Aortic smooth muscle cell (primary cell): ENCODE data around the gene ECD. TPM values are rescaled to one million over a fixed set of nuclear protein-coding genes. Genes with fewer than 3 reads are reported as not detected.

Source experiments
- total RNA-seq: library from RNA; depleted of rRNA; stranded (reverse); fragments of >200 nt; gene quantifications from 2 replicates; pipeline ENCODE4 v1.2.3, GENCODE V29; 2014

ECD gene
- 20.7 and 25.2 TPM in 2 replicates for total RNA-seq

GRCh38 chr10:73167783-73168464, at the start of gene ECD, which contains the start of gene FAM149B1:
Gene ECD (minus strand): TSS chr10:73168008. CDS start chr10:73163937, 4,071 bp downstream.
Gene FAM149B1 (plus strand): TSS chr10:73168119. CDS start chr10:73168340, 221 bp downstream.

DNA sequence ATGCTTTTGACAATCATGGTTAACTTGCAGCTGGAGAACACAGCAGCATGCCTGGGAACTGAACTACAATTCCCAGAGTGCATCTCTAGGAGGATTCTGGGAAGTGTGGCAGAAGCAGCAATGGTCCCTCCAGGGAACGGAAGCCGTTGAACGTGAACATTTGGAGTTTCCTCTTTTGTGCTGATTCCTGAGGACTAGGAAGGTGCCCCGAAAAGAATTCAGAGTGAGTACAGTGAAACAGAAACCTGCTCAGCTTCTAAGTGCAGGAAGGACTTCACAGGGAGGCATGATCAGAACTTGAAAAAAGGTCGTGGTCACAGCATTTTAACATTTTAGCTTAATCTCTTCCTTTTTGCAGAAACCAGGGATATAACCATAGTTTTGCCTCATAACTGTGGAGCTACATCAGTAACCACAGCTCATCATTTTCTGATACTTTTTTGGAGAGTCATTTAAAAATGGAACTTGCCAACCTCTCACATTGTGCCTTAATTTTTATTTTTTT, 57.4 kb downstream of the ECD start, which contains the start of gene NUDT13:
NUDT13 (plus strand) TSS at position 111 of the 505 bp plus-strand sequence. CDS start 3,911 bp downstream, outside the sequence.

DNA sequence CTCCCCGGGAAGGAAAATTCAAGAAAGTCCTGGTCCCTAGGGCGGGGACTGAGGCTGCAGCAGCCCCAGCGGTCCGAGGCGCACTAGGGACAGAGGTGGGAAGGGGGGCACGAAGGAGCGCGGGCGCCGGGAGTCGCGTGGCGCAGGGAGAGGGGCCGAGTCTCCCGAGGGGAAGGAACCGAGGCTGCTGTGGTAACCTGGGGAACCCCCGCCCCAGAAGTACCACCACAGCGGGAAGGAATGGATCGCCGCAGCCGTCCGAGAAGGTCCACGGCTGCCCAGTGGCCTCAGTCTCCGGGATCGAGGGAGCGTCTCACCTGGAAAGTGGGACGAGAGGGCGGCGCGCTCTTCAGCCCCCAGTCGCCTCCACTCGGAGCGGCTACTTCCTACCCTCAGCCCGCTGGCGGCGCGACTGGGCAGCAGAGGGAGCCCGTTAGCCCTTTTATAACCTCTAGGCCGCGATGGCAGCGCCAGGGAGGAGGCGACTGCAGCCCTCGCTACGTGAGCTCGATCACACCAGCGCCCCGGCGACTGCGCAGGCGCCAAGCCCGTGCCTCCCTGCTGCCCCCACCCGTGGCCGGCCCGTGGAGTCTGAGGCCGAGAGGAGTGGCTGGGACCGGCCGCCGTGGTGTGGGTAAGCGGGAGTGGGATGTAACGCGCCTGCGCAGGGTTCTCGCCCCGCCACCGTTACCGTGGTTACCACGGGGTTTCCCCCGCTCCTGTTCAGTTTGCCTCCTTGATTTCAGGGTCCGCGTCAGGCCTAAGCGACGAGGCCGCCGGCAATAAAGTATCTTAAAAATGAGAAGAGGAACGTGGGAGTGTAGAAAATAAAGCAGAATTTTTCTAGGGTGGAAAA, 71.1 kb downstream of the ECD start, which contains the start of gene P4HA1:
P4HA1 (minus strand) TSS at position 418 of the 856 bp plus-strand sequence. CDS start 21,983 bp downstream, outside the sequence.

Other genes with a start within 250 kb of the ECD start
- gene PLA2G12B, start 213.2 kb downstream of the ECD start, total RNA-seq: not detected in 2 replicates
- gene P4HA1, start 71.1 kb downstream of the ECD start, total RNA-seq: 122 TPM in 2 replicates
- 1.3 and 2.0 TPM in 2 replicates for gene NUDT13, start 57.6 kb downstream of the ECD start, total RNA-seq
- 31.3 and 37.9 TPM in 2 replicates for gene FAM149B1, start 111 bp upstream of the ECD start, total RNA-seq
- 28.0 and 41.9 TPM in 2 replicates for gene DNAJC9, start 79.2 kb upstream of the ECD start, total RNA-seq
- 50.2 and 54.0 TPM in 2 replicates for gene MRPS16, start 84.6 kb upstream of the ECD start, total RNA-seq
- gene CFAP70, start 190.9 kb upstream of the ECD start, total RNA-seq: 1.6 and 2.0 TPM in 2 replicates
- gene ANXA7, start 246.1 kb upstream of the ECD start, total RNA-seq: 138 and 156 TPM in 2 replicates